H9 (cell line): ENCODE results near the gene TTC27. TPM values are rescaled to one million over a fixed set of nuclear protein-coding genes. Genes with fewer than 3 reads are reported as not detected.

ENCODE experiments used
- DNase-seq: peaks from one replicate; pipeline ENCODE4 v3.0.0-alpha.2; 2017
- H2AFZ ChIP-seq: one replicate; pipeline ENCODE4 v1.6.1; 2013; ENCODE audit warnings: mild to moderate bottlenecking, low read length, control low read depth, moderate library complexity
- H2AK5ac ChIP-seq: 2 replicates; pipeline ENCODE4 v1.6.1; 2013; ENCODE audit warnings: low read length, control low read depth, mixed read lengths; ENCODE audit not compliant: insufficient read length
- H2BK120ac ChIP-seq: one replicate; pipeline ENCODE4 v1.6.1; 2013; ENCODE audit warnings: low read depth, mild to moderate bottlenecking, low read length, control low read depth, inconsistent platforms; ENCODE audit not compliant: poor library complexity, severe bottlenecking
- H2BK12ac ChIP-seq: 2 replicates; pipeline ENCODE4 v1.6.1; 2013; ENCODE audit warnings: low read length, control low read depth, mixed read lengths, low read depth; ENCODE audit not compliant: insufficient read length
- H2BK15ac ChIP-seq: 2 replicates; pipeline ENCODE4 v1.6.1; 2013; ENCODE audit warnings: low read depth, low read length, control low read depth
- H2BK20ac ChIP-seq: one replicate; pipeline ENCODE4 v1.6.1; 2013; ENCODE audit warnings: low read depth, mild to moderate bottlenecking, low read length, control low read depth, inconsistent platforms; ENCODE audit not compliant: poor library complexity, severe bottlenecking
- H2BK5ac ChIP-seq: 2 replicates; pipeline ENCODE4 v1.6.1; 2013; ENCODE audit warnings: low read length, control low read depth, mixed read lengths; ENCODE audit not compliant: insufficient read length
- H3K14ac ChIP-seq: 2 replicates; pipeline ENCODE4 v1.6.1; 2013; ENCODE audit warnings: low read length, control low read depth; ENCODE audit not compliant: insufficient read depth
- H3K18ac ChIP-seq: 2 replicates; pipeline ENCODE4 v1.6.1; 2013; ENCODE audit warnings: low read depth, mild to moderate bottlenecking, mixed read lengths, low read length, control low read depth; ENCODE audit not compliant: insufficient read length
- H3K23ac ChIP-seq: 2 replicates; pipeline ENCODE4 v1.6.1; 2013; ENCODE audit warnings: low read length, control low read depth, mixed read lengths, low read depth; ENCODE audit not compliant: insufficient read length
- H3K23me2 ChIP-seq: 2 replicates; pipeline ENCODE4 v1.6.1; 2013; ENCODE audit warnings: low read depth, mild to moderate bottlenecking, mixed read lengths, low read length, control low read depth; ENCODE audit not compliant: insufficient read length, poor library complexity, severe bottlenecking
- H3K27ac ChIP-seq: 2 replicates; pipeline ENCODE4 v1.5.1; 2013; ENCODE audit warnings: low read length, control low read depth, mixed read lengths, low read depth; ENCODE audit not compliant: insufficient read length
- H3K27me3 ChIP-seq: 2 replicates; pipeline ENCODE4 v1.6.1; 2013; ENCODE audit warnings: low read length, control low read depth, inconsistent platforms; ENCODE audit not compliant: insufficient read depth
- H3K4ac ChIP-seq: 2 replicates; pipeline ENCODE4 v1.6.1; 2013; ENCODE audit warnings: low read depth, mild to moderate bottlenecking, control low read depth, inconsistent platforms, low read length, moderate library complexity
- H3K4me1 ChIP-seq: 2 replicates; pipeline ENCODE4 v1.6.1; 2013; ENCODE audit warnings: low read length, control low read depth, inconsistent platforms; ENCODE audit not compliant: insufficient read depth
- H3K4me2 ChIP-seq: 2 replicates; pipeline ENCODE4 v1.6.1; 2013; ENCODE audit warnings: low read length, control low read depth, mixed read lengths; ENCODE audit not compliant: insufficient read length, insufficient read depth
- H3K56ac ChIP-seq: 2 replicates; pipeline ENCODE4 v1.6.1; 2013; ENCODE audit warnings: low read depth, mild to moderate bottlenecking, mixed read lengths, low read length, control low read depth; ENCODE audit not compliant: insufficient read length
- H3K79me1 ChIP-seq: 2 replicates; pipeline ENCODE4 v1.6.1; 2013; ENCODE audit warnings: low read depth, mild to moderate bottlenecking, moderate library complexity, low read length, control low read depth, inconsistent platforms; ENCODE audit not compliant: insufficient read depth, poor library complexity, severe bottlenecking
- H3K79me2 ChIP-seq: 2 replicates; pipeline ENCODE4 v1.6.1; 2013; ENCODE audit warnings: low read length, control low read depth, inconsistent platforms; ENCODE audit not compliant: insufficient read depth
- H3K9ac ChIP-seq: 2 replicates; pipeline ENCODE4 v1.6.1; 2013; ENCODE audit warnings: low read length, control low read depth, mixed read lengths; ENCODE audit not compliant: insufficient read length; ENCODE audit errors: extremely low read depth
- H3K9me3 ChIP-seq: one replicate; pipeline ENCODE4 v1.6.1; 2013; ENCODE audit warnings: low read depth, low read length, inconsistent platforms; ENCODE audit not compliant: control insufficient read depth
- H3T11ph ChIP-seq: one replicate; pipeline ENCODE4 v1.6.1; 2013; ENCODE audit warnings: mild to moderate bottlenecking, low read length, control low read depth, inconsistent platforms
- H4K20me1 ChIP-seq: one replicate; pipeline ENCODE4 v1.6.1; 2013; ENCODE audit not compliant: control insufficient read depth, insufficient read length, insufficient read depth
- H4K5ac ChIP-seq: 2 replicates; pipeline ENCODE4 v1.6.1; 2013; ENCODE audit warnings: low read depth, mild to moderate bottlenecking, mixed read lengths, low read length, control low read depth; ENCODE audit not compliant: insufficient read length
- H4K8ac ChIP-seq: replicated peaks from 2 replicates; pipeline ENCODE4 v1.6.1; 2013; ENCODE audit warnings: low read length, control low read depth, mixed read lengths, low read depth; ENCODE audit not compliant: insufficient read length
- H4K91ac ChIP-seq: 2 replicates; pipeline ENCODE4 v1.6.1; 2013; ENCODE audit warnings: low read depth, mild to moderate bottlenecking, moderate library complexity, mixed read lengths, low read length, control low read depth; ENCODE audit not compliant: insufficient read length
- H3K27ac Mint-ChIP-seq, 3 experiments: 2 replicates in 2 of 3; 3 replicates in 1 of 3; pipeline ENCODE4 v1.8.0; 2020 to 2021; ENCODE audit warnings: mixed read lengths in 3 of 3, mild to moderate bottlenecking in 1 of 3, moderate library complexity in 1 of 3
- H3K27me3 Mint-ChIP-seq: 2 replicates; pipeline ENCODE4 v1.8.0; 2021; ENCODE audit warnings: low read depth, mild to moderate bottlenecking, moderate library complexity, mixed read lengths
- H3K36me3 Mint-ChIP-seq, 3 experiments: 2 replicates in 2 of 3; 3 replicates in 1 of 3; pipeline ENCODE4 v1.8.0; 2020 to 2021; ENCODE audit warnings: low read depth in 3 of 3, mixed read lengths in 3 of 3; ENCODE audit not compliant: insufficient read depth in 1 of 3
- H3K4me1 Mint-ChIP-seq, 2 experiments: 2 replicates each; pipeline ENCODE4 v1.8.0; 2020; ENCODE audit warnings: mixed read lengths in 2 of 2
- H3K4me3 Mint-ChIP-seq, 2 experiments: 2 replicates in 1 of 2; 3 replicates in 1 of 2; pipeline ENCODE4 v1.8.0; 2020 to 2021; ENCODE audit warnings: mild to moderate bottlenecking in 2 of 2, mixed read lengths in 2 of 2, moderate library complexity in 1 of 2
- H3K9me3 Mint-ChIP-seq, 2 experiments: 2 replicates in 1 of 2; 3 replicates in 1 of 2; pipeline ENCODE4 v1.8.0; 2020; ENCODE audit warnings: mild to moderate bottlenecking in 2 of 2, mixed read lengths in 2 of 2, moderate library complexity in 1 of 2
- WGBS: extraction: QIAGEN DNeasy Blood & Tissue Kit; methylation state at CpG from one replicate; pipeline ENCODE4 v1.1.7; 2013; ENCODE audit warnings: missing lambda C conversion rate, low lambda C conversion rate, mixed read lengths; ENCODE audit not compliant: insufficient read length; ENCODE audit errors: extremely low coverage; 5-methylcytosine and 5-hydroxymethylcytosine counted together
- total RNA-seq: library from RNA; stranded (reverse); gene quantifications from 2 replicates; pipeline ENCODE4 v1.2.1, GENCODE V29; 2021
- TF ChIP-seq, protein P1 (sequence below): fragments of 200-600 bp; sonication (generic); conservative IDR thresholded peaks from 3 replicates; pipeline ENCODE4 v1.8.0; 2021; ENCODE audit warnings: antibody characterized with exemption, mild to moderate bottlenecking

TTC27 gene
- total RNA-seq, 1 experiment from 2014 or later, result 26.0 TPM

DNA sequence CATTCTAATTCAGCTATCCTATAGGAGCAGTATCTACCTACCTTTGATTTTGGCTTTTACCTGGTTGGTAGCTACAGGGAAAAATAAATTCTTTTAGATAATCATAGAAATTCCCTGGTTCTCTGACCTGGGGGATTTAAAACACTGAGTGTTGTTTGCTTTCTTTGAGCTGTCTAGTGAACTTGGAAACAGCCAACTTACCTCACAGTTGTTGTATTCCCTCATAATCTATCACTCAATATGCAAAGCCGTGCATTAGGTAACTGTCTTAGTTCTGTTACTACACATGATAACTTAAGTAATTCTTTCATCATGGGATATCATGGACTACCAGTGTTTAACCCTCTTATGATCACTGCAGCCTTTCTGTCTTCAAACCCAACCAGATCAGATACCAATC is 127.8 kb downstream of the TTC27 start:
- H3K23me2 ChIP-seq, result no peaks in the 10 kb centered on the region
- H2BK12ac ChIP-seq, result no peak overlapping the region
- no peak overlapping the region for H2AK5ac ChIP-seq
- no peak overlapping the region for H3K27ac ChIP-seq
- no peaks in the 10 kb centered on the region for H3K79me1 ChIP-seq
- no peak overlapping the region for H4K91ac ChIP-seq
- H2BK120ac ChIP-seq, result no peak overlapping the region
- no peak overlapping the region for H3K56ac ChIP-seq
- WGBS, result no CpG with 5 or more reads among the region's 1 CpG
- H3T11ph ChIP-seq, result no peak overlapping the region
- Mint-ChIP-seq H3K4me3 (no peak overlapping the region), H3K27ac (no peak overlapping the region), H3K36me3 (peaks cover 9 to 33% (median 24%) of the 10 kb centered on the region in 3 experiments), H3K4me1 (peaks cover 9% of the 10 kb centered on the region in 2 experiments), H3K27me3 (no peaks in the 10 kb centered on the region), H3K9me3 (peaks cover 4 to 9% of the 10 kb centered on the region in 2 experiments; a peak in 3 of 5 replicates)
- H2AFZ ChIP-seq, result no peak overlapping the region
- H2BK20ac ChIP-seq, result no peak overlapping the region
- no peak overlapping the region for H3K4ac ChIP-seq
- no peak overlapping the region for H2BK15ac ChIP-seq
- H4K8ac ChIP-seq, result no peak overlapping the region
- no peak overlapping the region for H4K5ac ChIP-seq
- DNase-seq, result no peak
- no peaks in the 10 kb centered on the region for H3K4me1 ChIP-seq
- H4K20me1 ChIP-seq, result no peaks in the 10 kb centered on the region
- no peak overlapping the region for H3K14ac ChIP-seq
- H3K4me2 ChIP-seq, result no peak overlapping the region
- no peak overlapping the region for H2BK5ac ChIP-seq
- H3K9me3 ChIP-seq, result no peaks in the 10 kb centered on the region
- no peak overlapping the region for H3K23ac ChIP-seq
- H3K18ac ChIP-seq, result no peak overlapping the region
- H3K79me2 ChIP-seq, result no peaks in the 10 kb centered on the region
- H3K9ac ChIP-seq, result no peak overlapping the region
- H3K27me3 ChIP-seq, result no peaks in the 10 kb centered on the region
- TF ChIP-seq, protein P1, sequence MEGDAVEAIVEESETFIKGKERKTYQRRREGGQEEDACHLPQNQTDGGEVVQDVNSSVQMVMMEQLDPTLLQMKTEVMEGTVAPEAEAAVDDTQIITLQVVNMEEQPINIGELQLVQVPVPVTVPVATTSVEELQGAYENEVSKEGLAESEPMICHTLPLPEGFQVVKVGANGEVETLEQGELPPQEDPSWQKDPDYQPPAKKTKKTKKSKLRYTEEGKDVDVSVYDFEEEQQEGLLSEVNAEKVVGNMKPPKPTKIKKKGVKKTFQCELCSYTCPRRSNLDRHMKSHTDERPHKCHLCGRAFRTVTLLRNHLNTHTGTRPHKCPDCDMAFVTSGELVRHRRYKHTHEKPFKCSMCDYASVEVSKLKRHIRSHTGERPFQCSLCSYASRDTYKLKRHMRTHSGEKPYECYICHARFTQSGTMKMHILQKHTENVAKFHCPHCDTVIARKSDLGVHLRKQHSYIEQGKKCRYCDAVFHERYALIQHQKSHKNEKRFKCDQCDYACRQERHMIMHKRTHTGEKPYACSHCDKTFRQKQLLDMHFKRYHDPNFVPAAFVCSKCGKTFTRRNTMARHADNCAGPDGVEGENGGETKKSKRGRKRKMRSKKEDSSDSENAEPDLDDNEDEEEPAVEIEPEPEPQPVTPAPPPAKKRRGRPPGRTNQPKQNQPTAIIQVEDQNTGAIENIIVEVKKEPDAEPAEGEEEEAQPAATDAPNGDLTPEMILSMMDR, result no peak
